ENCODE measurements around the gene YWHAE. TPM values are rescaled to one million over a fixed set of nuclear protein-coding genes. Genes with fewer than 3 reads are reported as not detected.
A peak's percentile ranks its signal among the peaks of the same experiment; 100 is the strongest.

Gene YWHAE
- total and polyA plus RNA-seq, 10 of the 15 experiments (the other 5 are each of a cell fraction or from before 2014, with no cell fraction given), result 189 to 651 (median 469) TPM

- TF ChIP-seq, protein P1, sequence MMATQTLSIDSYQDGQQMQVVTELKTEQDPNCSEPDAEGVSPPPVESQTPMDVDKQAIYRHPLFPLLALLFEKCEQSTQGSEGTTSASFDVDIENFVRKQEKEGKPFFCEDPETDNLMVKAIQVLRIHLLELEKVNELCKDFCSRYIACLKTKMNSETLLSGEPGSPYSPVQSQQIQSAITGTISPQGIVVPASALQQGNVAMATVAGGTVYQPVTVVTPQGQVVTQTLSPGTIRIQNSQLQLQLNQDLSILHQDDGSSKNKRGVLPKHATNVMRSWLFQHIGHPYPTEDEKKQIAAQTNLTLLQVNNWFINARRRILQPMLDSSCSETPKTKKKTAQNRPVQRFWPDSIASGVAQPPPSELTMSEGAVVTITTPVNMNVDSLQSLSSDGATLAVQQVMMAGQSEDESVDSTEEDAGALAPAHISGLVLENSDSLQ (IDR thresholded peaks at IDR 0.05), result 0 out of 2 replicates have a peak, but pooled peaks have one; percentile 18
- no peak for TF ChIP-seq MEF2B (IDR thresholded peaks at IDR 0.05; ENCODE audit: partially characterized antibody, poor library complexity, severe bottlenecking)
- H3K9ac ChIP-seq (ENCODE audit: control insufficient read depth, insufficient read depth, low read length), result no peak overlapping the region
- FAIRE-seq (no peak), DNase-seq (ENCODE audit: low read depth, low spot score) (no peak), ATAC-seq (peak; percentile 15; the same call in 2 of the 3 replicates)
- no peaks in the 10 kb centered on the region for H3K9me3 ChIP-seq (replicated peaks; ENCODE audit: control insufficient read depth, insufficient read depth, low read length)
- no peaks in the 10 kb centered on the region for H3K36me3 ChIP-seq (ENCODE audit: control insufficient read depth in 2 of 2, insufficient read depth in 2 of 2, low read length in 1 of 2)
- no peak overlapping the region for H3K4me3 ChIP-seq
- H3K4me1 ChIP-seq (ENCODE audit: control insufficient read depth, insufficient read depth, low read length), result no peaks in the 10 kb centered on the region
- no peaks in the 10 kb centered on the region for H3K79me2 ChIP-seq (ENCODE audit: control insufficient read depth, insufficient read depth, low read length)
- CTCF ChIA-PET, result interaction anchor here (1.8 kb wide), 1 partner anchor 48 kb away, joined by 7 read pairs; no protein-coding TSS in a partner anchor
- POLR2A ChIA-PET, result interaction anchor here (0.5 to 0.7 kb wide), 3 partner anchors 19 to 380 kb away, joined by 4 to 6 read pairs (median 5); no protein-coding TSS in a partner anchor
- H3K27ac ChIP-seq (ENCODE audit: control insufficient read depth, insufficient read depth), result no peak overlapping the region
- no peaks in the 10 kb centered on the region for H3K27me3 ChIP-seq (replicated peaks in 1 of 2; ENCODE audit: control insufficient read depth in 2 of 2, insufficient read depth in 2 of 2, low read length in 1 of 2)
- SMC1A ChIA-PET (ENCODE audit: uncharacterized antibody, unreplicated experiment), result no interaction called here
- RAD21 ChIA-PET (ENCODE audit: unreplicated experiment), result interaction anchor here (2.2 kb wide), 1 partner anchor 48 kb away, joined by 7 read pairs; no protein-coding TSS in a partner anchor
- H4K20me1 ChIP-seq (ENCODE audit: control insufficient read depth, insufficient read depth), result no peaks in the 10 kb centered on the region
- H3K4me2 ChIP-seq (ENCODE audit: control insufficient read depth, insufficient read depth), result no peak overlapping the region
- BruUV-seq (replicated peaks), result no TSS peak
- H2AFZ ChIP-seq (ENCODE audit: control insufficient read depth, low read depth, low read length), result no peak overlapping the region
- WGBS (ENCODE audit: insufficient coverage, insufficient replicate concordance, low lambda C conversion rate, missing lambda C conversion rate), result 87% methylated on average over 6 of the region's 6 CpGs
- in situ Hi-C loops (cut with MboI), result no loop called here
- intact Hi-C loops (cut with micrococcal nuclease; ENCODE audit: unreplicated experiment), result no loop called here
Observed at GRCh38 chr17:1413281-1413791, 13.3 kb upstream of the YWHAE start.

DNA sequence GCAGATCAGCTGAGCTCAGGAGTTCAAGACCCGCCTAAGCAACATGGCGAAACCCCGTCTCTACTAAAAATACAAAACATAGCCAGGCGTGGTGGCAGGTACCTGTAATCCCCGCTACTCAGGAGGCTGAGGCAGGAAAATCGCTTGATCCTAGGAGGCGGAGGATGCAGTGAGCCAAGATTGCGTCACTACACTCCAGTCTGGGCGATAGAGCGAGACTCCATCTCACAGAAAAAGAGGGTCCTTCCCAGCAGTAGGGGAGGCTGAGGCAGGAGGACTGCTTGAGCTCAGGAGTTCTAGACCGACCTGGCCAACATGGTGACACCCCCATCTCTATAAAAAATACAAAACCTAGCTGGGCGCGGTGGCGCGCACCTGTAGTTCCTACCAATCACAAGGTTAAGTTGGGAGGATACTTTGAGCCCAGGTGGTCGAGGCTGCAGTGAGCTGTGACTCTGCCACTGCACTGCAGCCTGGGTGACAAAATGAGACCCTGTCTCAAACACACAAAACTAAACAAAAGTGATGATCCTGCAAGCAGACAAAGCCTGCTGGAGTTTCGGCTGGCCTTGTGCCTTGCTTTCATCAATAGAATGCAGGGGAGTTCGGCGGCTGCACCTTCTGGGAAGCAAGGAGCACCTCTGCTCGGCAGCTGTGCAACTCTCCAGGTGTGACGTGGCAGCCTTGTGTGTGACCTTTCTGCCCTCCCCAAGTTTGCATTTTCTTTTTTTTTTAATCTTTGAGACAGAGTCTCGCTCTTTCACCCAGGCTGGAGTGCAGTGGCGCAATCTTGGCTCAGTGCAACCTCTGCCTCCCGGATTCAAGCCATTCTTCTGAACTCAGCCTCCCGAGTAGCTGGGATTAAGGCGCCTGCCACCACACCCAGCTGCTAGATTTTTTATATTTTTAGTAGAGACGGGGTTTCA is 12.4 kb upstream of the YWHAE start:
- Histone ChIP-seq H3K9me3 (replicated peaks; ENCODE audit: control insufficient read depth, insufficient read depth, low read length) (no peaks in the 10 kb centered on the region), H3K79me2 (ENCODE audit: control insufficient read depth, insufficient read depth, low read length) (no peaks in the 10 kb centered on the region), H2AFZ (ENCODE audit: control insufficient read depth, low read depth, low read length) (no peak overlapping the region), H3K27ac (ENCODE audit: control insufficient read depth, insufficient read depth) (no peak overlapping the region), H3K36me3 (ENCODE audit: control insufficient read depth in 2 of 2, insufficient read depth in 2 of 2, low read length in 1 of 2) (no peaks in the 10 kb centered on the region), H3K4me1 (ENCODE audit: control insufficient read depth, insufficient read depth, low read length) (no peaks in the 10 kb centered on the region), H3K4me3 (no peak overlapping the region), H3K9ac (ENCODE audit: control insufficient read depth, insufficient read depth, low read length) (no peak overlapping the region), H4K20me1 (ENCODE audit: control insufficient read depth, insufficient read depth) (no peaks in the 10 kb centered on the region), H3K4me2 (ENCODE audit: control insufficient read depth, insufficient read depth) (no peak overlapping the region), H3K27me3 (replicated peaks in 1 of 2; ENCODE audit: control insufficient read depth in 2 of 2, insufficient read depth in 2 of 2, low read length in 1 of 2) (no peaks in the 10 kb centered on the region)
- FAIRE-seq (no peak), ATAC-seq (no peak), DNase-seq (ENCODE audit: low read depth, low spot score) (no peak)
- POLR2A ChIA-PET, result no interaction called here
- in situ Hi-C loops (cut with MboI), result no loop called here
- BruUV-seq (replicated peaks), result no TSS peak
- intact Hi-C loops (cut with micrococcal nuclease; ENCODE audit: unreplicated experiment), result no loop called here
- SMC1A ChIA-PET (ENCODE audit: uncharacterized antibody, unreplicated experiment), result interaction anchor here (1.7 kb wide), 1 partner anchor 47 kb away, joined by 5 read pairs; no protein-coding TSS in a partner anchor
- CTCF ChIA-PET, result no interaction called here
- RAD21 ChIA-PET (ENCODE audit: unreplicated experiment), result interaction anchor here (2.2 kb wide), 1 partner anchor 47 kb away, joined by 7 read pairs; no protein-coding TSS in a partner anchor
- WGBS (ENCODE audit: insufficient coverage, insufficient replicate concordance, low lambda C conversion rate, missing lambda C conversion rate), result 65% methylated on average over 27 of the region's 27 CpGs
- TF ChIP-seq IKZF1 (conservative IDR thresholded peaks at IDR 0.05), result no peak
- TF ChIP-seq GATAD2B (conservative IDR thresholded peaks at IDR 0.05; ENCODE audit: low read depth), result no peak
- TF ChIP-seq ZBTB33 (IDR thresholded peaks at IDR 0.05), result no peak
- no peak for TF ChIP-seq MXI1 (IDR thresholded peaks at IDR 0.05; ENCODE audit: low read depth, low read length)
- TF ChIP-seq ESRRA (IDR thresholded peaks at IDR 0.05; ENCODE audit: low read length), result no peak
- TF ChIP-seq ASH2L (IDR thresholded peaks at IDR 0.05; ENCODE audit: borderline replicate concordance, low read depth), result no peak
- TF ChIP-seq BCL11A (IDR thresholded peaks at IDR 0.05; ENCODE audit: low read depth, low read length), result no peak
- no peak for TF ChIP-seq EZH2 (IDR thresholded peaks at IDR 0.05; ENCODE audit: borderline replicate concordance, control insufficient read depth, low read depth, low read length)
- TF ChIP-seq, protein P2, sequence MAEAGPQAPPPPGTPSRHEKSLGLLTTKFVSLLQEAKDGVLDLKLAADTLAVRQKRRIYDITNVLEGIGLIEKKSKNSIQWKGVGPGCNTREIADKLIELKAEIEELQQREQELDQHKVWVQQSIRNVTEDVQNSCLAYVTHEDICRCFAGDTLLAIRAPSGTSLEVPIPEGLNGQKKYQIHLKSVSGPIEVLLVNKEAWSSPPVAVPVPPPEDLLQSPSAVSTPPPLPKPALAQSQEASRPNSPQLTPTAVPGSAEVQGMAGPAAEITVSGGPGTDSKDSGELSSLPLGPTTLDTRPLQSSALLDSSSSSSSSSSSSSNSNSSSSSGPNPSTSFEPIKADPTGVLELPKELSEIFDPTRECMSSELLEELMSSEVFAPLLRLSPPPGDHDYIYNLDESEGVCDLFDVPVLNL (IDR thresholded peaks at IDR 0.05; ENCODE audit: low read depth, low read length), result no peak

All from GM12878 (cell line).